ENCODE data around the gene LTB. TPM values are rescaled to one million over a fixed set of nuclear protein-coding genes. Genes with fewer than 3 reads are reported as not detected.

The LTB gene
- total RNA-seq, 1 donor from 2014 or later, result 4.9 TPM

- no peak for DNase-seq (ENCODE audit: low spot score)
Observed at GRCh38 chr6:31576897-31577578, 5.2 kb downstream of the LTB start.

- no peak for DNase-seq (ENCODE audit: low spot score)
Observed at GRCh38 chr6:31575952-31576685, 6.1 kb downstream of the LTB start.

GRCh38 chr6:31575335-31575901 lies 6.8 kb downstream of the LTB start, which contains the start of gene TNF:
TNF (plus strand) TSS chr6:31575565; CDS start chr6:31575742, 177 bp downstream.
- DNase-seq (ENCODE audit: low spot score), result peak; percentile 30

- no peak for DNase-seq (ENCODE audit: low spot score)
Observed at GRCh38 chr6:31574106-31575061, 7.8 kb downstream of the LTB start.

GRCh38 chr6:31573239-31574105 lies 8.8 kb downstream of the LTB start:
- no peak for DNase-seq (ENCODE audit: low spot score)

- no peak for DNase-seq (ENCODE audit: low spot score)
Observed at GRCh38 chr6:31572041-31572911, 9.9 kb downstream of the LTB start, which contains the start of gene LTA. LTA (plus strand) TSS chr6:31572289; CDS start chr6:31572743, 454 bp downstream.

GRCh38 chr6:31569861-31570536 lies 12.2 kb downstream of the LTB start:
- DNase-seq (ENCODE audit: low spot score), result no peak

GRCh38 chr6:31568537-31568961 lies 13.7 kb downstream of the LTB start:
- no peak for DNase-seq (ENCODE audit: low spot score)

GRCh38 chr6:31567531-31568370 lies 14.5 kb downstream of the LTB start:
- no peak for DNase-seq (ENCODE audit: low spot score)

GRCh38 chr6:31560697-31561058 lies 21.5 kb downstream of the LTB start:
- DNase-seq (ENCODE audit: low spot score), result no peak

GRCh38 chr6:31559958-31560696 lies 22.1 kb downstream of the LTB start:
- peak; percentile 37 for DNase-seq (ENCODE audit: low spot score)

GRCh38 chr6:31559606-31559957 lies 22.6 kb downstream of the LTB start:
- DNase-seq (ENCODE audit: low spot score), result no peak

- DNase-seq (ENCODE audit: low spot score), result no peak
Observed at GRCh38 chr6:31558631-31559500, 23.4 kb downstream of the LTB start.

GRCh38 chr6:31558318-31558625 lies 24.0 kb downstream of the LTB start:
- DNase-seq (ENCODE audit: low spot score), result no peak

GRCh38 chr6:31557443-31558317 lies 24.5 kb downstream of the LTB start:
- no peak for DNase-seq (ENCODE audit: low spot score)

GRCh38 chr6:31556307-31556706 lies 25.9 kb downstream of the LTB start:
- no peak for DNase-seq (ENCODE audit: low spot score)

All from mucosa of gallbladder (tissue), 1 donor.